ENCODE measurements around the gene PXMP2.
"Not testable (repeated sequence)": the region's sequence is repeated elsewhere in the genome, so short reads cannot be mapped to it uniquely, and the experiment has no call there.

PXMP2 gene

DNA sequence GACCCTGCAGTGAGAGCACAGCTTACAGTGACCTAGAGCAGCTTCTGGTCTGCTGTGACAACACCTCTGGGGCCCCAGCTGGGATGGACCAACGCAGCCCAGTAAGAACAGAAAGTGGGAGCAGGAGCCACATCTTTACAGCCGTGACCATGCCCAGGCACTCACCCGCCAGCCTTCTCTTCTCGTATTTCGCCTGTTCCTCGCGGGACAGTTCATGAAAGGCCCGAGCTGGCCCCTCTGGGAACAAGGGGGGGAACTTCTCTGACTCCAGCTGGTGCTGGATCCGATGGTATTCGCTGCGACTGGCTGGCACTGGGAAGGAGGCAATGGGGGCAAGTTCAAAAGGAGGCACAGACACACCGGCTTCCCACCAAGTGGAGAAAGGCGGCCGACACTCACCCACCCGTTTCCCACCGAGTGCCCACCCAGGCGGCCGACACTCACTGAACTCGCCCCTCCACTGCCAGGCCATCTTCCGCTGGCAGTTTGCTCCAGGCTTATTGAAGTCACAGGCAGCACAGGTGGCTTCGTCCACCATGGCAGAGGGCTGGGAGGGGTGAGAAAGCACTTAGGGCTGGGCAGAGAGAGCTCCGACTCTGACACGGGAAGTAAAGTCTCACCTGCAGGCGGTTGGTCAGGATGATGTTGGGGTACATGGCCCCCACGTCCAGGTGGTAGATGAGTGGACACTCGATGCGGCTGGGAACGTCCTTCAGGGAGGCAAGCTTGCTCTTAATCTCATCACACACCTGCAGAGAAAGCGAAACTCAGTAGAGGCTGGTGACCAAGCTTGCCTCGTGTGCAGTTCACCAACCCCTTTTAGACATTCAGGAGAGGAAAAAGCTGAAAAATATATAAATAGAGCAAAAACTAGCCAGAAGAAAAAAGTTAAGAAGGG lies 18.9 kb upstream of the PXMP2 start:
- Histone ChIP-seq H3K27me3 (ENCODE audit: low read depth) (no peaks in the 10 kb centered on the region), H3K36me3 (replicated peaks) (peaks cover 96% of the 10 kb centered on the region), H3K9me3 (no peaks in the 10 kb centered on the region), H3K4me1 (no peaks in the 10 kb centered on the region), H3K4me3 (no peak overlapping the region)
- no peak for DNase-seq (ENCODE audit: low spot score in 2 of 2)
- in situ Hi-C loops (cut with MboI; ENCODE audit: low sequenced_read_pairs) = no loop called here

DNA sequence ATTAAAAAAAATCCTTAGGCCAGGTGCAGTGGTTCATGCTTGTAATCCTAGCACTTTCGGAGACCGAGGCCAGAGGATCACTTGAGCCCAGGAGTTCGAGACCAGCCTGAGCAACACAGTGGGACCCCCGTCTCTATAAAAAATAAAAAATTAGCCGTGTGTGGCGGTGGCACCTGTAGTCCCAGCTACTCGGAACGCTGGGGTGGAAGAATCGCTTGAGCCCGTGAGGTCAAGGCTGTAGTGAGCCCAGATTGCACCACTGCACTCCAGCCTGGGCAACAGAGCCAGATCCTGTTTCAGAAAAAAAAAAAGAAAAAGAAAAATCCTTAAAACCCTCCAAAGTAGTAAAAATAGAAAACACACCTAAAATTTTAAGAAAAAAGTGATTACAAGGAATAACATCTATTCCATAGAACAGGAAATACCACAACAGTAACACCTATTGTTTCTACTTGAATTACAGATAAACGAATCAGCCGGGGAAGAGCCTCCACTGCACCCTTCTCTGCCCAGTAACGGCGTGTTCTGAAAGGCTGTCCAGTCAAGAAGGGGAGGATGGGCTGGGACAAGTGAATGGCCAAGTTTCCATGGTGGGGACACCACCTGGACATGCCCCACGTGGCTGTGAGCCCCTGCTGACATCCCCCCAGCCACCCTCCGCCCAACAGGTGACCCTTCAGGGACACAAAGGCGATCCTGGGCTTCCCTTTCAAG lies 18.1 kb upstream of the PXMP2 start:
- Histone ChIP-seq H3K27me3 (ENCODE audit: low read depth) (no peaks in the 10 kb centered on the region), H3K9me3 (no peaks in the 10 kb centered on the region), H3K36me3 (replicated peaks) (peaks cover 96% of the 10 kb centered on the region), H3K4me3 (no peak overlapping the region), H3K4me1 (no peaks in the 10 kb centered on the region)
- in situ Hi-C loops (cut with MboI; ENCODE audit: low sequenced_read_pairs) = no loop called here
- no peak for DNase-seq (ENCODE audit: low spot score in 2 of 2)

DNA sequence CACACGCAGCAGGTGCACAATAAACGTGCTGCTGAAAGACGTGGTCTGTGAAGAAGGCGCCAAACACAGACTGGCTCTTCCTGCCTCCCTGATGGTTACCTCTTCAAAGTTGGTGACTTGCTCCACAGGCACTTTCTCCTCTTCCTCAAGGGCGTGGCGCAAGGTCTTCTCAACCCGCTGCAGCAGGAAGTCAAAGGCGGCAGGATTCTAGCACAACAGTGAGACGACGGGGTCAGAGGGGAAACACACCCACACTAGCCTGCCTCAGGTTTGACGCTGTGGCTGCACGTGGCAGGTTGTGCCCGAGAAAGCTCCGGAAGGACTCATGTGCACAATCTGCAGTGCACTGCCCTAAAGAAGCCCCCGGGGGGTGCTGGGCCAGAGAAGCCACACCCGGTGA lies 15.3 kb upstream of the PXMP2 start:
- Histone ChIP-seq H3K4me3 (no peak overlapping the region), H3K36me3 (replicated peaks) (peaks cover 94% of the 10 kb centered on the region), H3K27me3 (ENCODE audit: low read depth) (no peaks in the 10 kb centered on the region), H3K9me3 (no peaks in the 10 kb centered on the region), H3K4me1 (no peaks in the 10 kb centered on the region)
- in situ Hi-C loops (cut with MboI; ENCODE audit: low sequenced_read_pairs) = no loop called here
- DNase-seq (ENCODE audit: low spot score in 2 of 2) = no peak

DNA sequence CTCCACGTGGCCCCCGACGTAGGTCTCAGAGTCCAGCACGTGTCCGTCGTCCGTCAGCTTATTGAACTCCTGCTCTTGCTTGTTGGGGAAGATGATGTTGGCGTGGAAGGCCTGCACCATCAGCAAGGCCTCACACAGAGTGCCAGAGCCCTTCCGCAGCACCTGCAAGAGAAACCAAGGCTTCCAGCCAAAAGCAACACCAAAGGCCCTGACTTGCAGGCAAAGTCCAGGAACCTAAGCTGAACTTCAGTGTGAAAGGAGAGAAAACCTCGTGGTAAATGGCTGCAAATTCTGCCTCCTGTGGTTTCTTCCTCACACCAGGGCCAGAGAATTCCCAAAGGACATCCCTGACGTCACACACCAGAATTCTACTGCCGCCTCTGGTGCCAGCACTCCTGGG lies 14.7 kb upstream of the PXMP2 start:
- no peaks in the 10 kb centered on the region for H3K9me3 ChIP-seq
- peaks cover 94% of the 10 kb centered on the region for H3K36me3 ChIP-seq (replicated peaks)
- no peak overlapping the region for H3K4me3 ChIP-seq
- H3K27me3 ChIP-seq (ENCODE audit: low read depth) = no peaks in the 10 kb centered on the region
- H3K4me1 ChIP-seq = no peaks in the 10 kb centered on the region
- in situ Hi-C loops (cut with MboI; ENCODE audit: low sequenced_read_pairs) = no loop called here
- no peak for DNase-seq (ENCODE audit: low spot score in 2 of 2)

DNA sequence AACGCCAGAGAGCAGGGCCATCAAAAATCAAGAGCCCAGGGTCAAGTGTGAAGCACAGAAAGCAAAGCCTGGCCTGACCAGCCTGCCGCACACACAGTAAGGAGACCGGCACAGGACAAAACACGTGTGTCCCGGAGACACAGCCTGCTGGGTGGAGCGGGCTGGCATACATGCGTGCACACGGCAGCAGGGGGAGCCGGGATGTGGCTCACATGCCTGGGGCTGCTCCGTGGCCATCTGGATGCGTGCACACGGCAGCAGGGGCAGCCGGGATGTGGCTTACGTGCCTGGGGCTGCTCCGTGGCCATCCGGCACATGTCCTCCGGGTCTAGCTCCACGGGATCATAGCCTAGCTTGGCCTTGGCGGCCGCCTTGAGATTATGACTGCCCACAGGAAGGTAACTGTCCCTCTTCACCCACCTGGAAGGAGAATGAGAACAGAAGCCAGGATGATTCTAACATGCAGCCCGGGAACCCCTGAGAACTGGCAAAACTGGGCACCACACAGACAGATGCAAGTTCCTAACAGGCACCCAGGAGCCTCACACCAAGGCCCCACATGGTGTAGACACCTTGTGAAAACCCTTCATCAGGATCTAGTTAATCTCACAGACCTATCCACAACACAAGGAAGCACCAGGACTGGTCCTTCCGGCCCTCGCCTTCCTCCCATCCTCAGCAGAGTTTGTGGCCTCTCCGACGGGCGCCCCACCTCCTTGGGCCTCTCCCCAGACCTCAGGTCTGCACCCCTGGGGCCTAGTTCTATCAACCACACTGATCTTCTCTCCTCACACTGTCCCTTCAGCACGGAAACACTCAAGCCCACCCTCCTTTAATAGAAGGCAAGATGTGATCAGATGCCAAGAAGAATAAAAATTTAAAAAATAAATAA lies 13.9 kb upstream of the PXMP2 start:
- DNase-seq (ENCODE audit: low spot score in 2 of 2) = no peak
- H3K36me3 ChIP-seq (replicated peaks) = peaks cover 94% of the 10 kb centered on the region
- in situ Hi-C loops (cut with MboI; ENCODE audit: low sequenced_read_pairs) = no loop called here
- no peak overlapping the region for H3K4me3 ChIP-seq
- H3K9me3 ChIP-seq = no peaks in the 10 kb centered on the region
- H3K4me1 ChIP-seq = no peaks in the 10 kb centered on the region
- no peaks in the 10 kb centered on the region for H3K27me3 ChIP-seq (ENCODE audit: low read depth)

DNA sequence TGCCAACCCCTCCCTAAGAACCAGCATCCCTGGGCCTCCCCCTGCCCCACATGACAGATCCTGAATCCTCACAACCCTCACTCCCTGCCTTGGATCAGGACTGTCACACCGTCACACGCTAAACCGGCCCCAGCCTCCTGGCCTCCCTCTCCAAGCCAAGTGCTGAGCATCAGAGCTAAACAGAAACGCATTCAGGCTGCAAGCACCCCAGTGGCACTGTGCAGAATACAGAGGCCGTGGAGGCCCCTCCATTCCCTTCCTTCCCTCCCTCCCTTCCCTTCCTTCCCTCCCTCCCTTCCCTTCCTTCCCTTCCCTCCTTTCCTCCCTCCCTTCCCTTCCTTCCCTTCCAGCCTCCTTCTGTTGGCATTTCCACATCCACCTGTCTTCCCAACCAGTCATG lies 12.8 kb upstream of the PXMP2 start:
- H3K27me3 ChIP-seq (ENCODE audit: low read depth) = no peaks in the 10 kb centered on the region
- in situ Hi-C loops (cut with MboI; ENCODE audit: low sequenced_read_pairs) = no loop called here
- H3K9me3 ChIP-seq = no peaks in the 10 kb centered on the region
- peaks cover 94% of the 10 kb centered on the region for H3K36me3 ChIP-seq (replicated peaks)
- no peaks in the 10 kb centered on the region for H3K4me1 ChIP-seq
- H3K4me3 ChIP-seq = no peak overlapping the region
- no peak for DNase-seq (ENCODE audit: low spot score in 2 of 2)

DNA sequence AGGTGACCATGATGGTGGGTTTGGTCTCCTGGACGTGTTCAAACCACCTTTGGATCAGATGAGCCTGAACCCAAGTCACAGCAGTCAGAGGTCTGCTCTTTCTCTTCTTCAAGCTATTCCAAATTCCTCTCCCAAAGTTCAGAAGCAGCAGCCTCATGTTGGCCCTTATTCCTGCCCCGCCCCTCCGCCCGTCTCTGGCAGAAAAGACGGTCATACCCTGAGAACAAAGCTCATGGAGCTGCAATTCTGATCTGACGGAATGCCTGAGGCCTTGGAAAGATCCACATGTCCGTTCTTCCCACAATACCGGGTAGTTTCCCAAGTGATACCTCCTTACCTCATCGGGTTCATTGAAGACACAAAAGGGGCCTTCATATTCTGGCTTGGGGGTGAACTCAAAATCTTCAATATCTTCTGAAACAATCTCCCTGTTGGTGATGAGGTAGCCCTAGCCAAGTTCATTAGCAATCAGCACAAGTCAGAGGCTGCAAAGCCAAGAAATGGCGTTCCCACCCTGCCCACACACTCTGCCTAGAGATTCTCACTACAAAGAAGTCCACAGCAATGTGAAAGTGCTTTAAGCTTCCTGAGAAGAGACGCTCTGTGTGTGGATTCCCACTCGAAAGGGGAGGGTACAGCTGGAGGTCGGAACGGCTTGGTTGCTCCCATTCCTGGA lies 11.5 kb upstream of the PXMP2 start:
- Histone ChIP-seq H3K4me1 (no peaks in the 10 kb centered on the region), H3K27me3 (ENCODE audit: low read depth) (no peaks in the 10 kb centered on the region), H3K36me3 (replicated peaks) (peaks cover 94% of the 10 kb centered on the region), H3K9me3 (no peaks in the 10 kb centered on the region), H3K4me3 (no peak overlapping the region)
- in situ Hi-C loops (cut with MboI; ENCODE audit: low sequenced_read_pairs) = no loop called here
- no peak for DNase-seq (ENCODE audit: low spot score in 2 of 2)

DNA sequence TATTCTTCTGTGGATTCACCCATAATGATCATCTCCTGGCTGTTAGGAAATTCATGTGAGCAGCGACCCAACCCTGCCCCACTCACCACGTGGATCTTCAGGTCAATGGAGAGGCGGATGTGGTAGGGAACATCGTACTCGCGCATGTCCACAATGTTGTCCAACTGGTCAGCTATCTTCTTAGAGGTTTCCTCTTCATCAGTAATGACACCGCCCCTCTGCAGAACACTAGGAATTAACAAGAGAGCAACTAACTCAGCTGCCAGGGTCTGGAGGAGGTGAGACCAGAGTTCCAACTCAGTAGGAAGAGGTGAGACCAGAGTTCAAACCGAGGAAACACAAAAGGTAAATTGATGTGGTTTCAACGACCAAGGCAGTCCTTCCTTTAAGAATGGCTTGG lies 9.9 kb upstream of the PXMP2 start:
- no peak for DNase-seq (ENCODE audit: low spot score in 2 of 2)
- Histone ChIP-seq H3K27me3 (ENCODE audit: low read depth) (no peaks in the 10 kb centered on the region), H3K4me3 (no peak overlapping the region), H3K36me3 (replicated peaks) (peaks cover 91% of the 10 kb centered on the region), H3K9me3 (no peaks in the 10 kb centered on the region), H3K4me1 (no peaks in the 10 kb centered on the region)
- in situ Hi-C loops (cut with MboI; ENCODE audit: low sequenced_read_pairs) = no loop called here

DNA sequence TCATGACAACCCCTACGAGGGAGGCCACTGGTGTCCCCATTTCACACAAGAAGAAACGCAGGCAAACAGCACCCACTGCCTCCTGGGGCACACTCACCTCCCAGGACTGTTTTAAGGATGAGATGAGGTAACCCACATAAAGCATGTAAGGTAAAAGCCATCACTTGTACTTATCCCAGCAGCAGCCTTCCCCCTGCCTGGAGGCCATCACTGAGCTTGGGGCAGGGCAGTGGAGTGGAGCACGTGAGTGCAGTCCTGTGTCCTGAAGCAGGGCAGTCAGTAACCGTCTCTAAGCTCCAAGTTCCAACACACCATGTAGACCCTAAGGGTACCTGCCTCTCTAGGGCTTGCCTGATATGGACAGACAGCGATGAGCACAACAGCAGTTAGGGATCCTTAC lies 2.0 kb upstream of the PXMP2 start:
- Histone ChIP-seq H3K27me3 (ENCODE audit: low read depth) (no peaks in the 10 kb centered on the region), H3K4me1 (peaks cover 10% of the 10 kb centered on the region), H3K4me3 (peak overlapping the region; percentile 72), H3K9me3 (no peaks in the 10 kb centered on the region), H3K36me3 (replicated peaks) (peaks cover 42% of the 10 kb centered on the region)
- in situ Hi-C loops (cut with MboI; ENCODE audit: low sequenced_read_pairs) = no loop called here
- peak in 1 of 2 experiments; percentile 24 for DNase-seq (ENCODE audit: low spot score in 2 of 2)

DNA sequence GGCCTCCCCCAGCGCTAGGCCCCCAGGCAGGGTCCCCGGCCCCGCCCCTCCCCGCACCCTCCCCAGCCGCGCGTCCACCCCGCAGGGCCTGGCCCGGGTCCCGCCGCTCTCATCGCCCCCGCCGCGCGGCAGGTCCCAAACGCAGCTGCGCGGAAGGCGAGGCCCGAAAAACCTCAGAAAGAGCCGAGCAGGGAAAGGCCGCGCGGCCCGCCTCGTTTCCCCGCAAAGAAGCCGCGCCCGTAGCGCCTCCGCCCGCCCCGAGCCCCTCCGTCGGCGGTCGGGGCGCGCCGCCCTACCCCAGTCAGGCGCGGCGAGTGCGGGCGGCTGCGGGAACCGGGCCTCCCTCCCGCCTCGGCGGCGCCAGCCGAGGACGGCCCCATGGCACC lies 569 bp upstream of the PXMP2 start:
- peaks cover 10% of the 10 kb centered on the region for H3K4me1 ChIP-seq
- H3K4me3 ChIP-seq = peak overlapping the region; percentile 72
- H3K9me3 ChIP-seq = no peaks in the 10 kb centered on the region
- peak in 1 of 2 experiments; percentile 52 for DNase-seq (ENCODE audit: low spot score in 2 of 2)
- in situ Hi-C loops (cut with MboI; ENCODE audit: low sequenced_read_pairs) = no loop called here
- H3K27me3 ChIP-seq (ENCODE audit: low read depth) = no peaks in the 10 kb centered on the region
- peaks cover 44% of the 10 kb centered on the region for H3K36me3 ChIP-seq (replicated peaks)

DNA sequence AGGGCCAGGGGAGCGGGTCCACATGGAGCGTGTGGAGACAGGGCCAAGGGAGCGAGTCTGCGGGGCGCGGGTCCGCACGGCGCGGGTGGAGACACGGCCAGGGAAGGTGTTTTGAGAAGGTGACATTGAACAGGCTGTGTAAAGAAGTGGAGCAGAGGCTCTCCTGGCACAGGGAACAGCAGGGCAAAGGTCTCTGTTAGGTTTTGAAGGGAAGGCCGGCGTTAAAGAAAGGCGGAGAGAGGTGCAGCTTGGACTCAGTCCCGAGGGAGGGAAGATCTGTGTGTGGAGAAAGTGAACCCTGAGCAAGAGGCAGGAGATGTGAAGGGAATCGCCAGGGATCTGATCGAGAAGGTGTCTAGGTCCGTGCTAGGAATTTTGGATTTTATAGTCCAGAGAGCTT lies 1.8 kb downstream of the PXMP2 start:
- no peaks in the 10 kb centered on the region for H3K27me3 ChIP-seq (ENCODE audit: low read depth)
- H3K4me1 ChIP-seq = peaks cover 10% of the 10 kb centered on the region
- peak in 1 of 2 experiments; percentile 20 for DNase-seq (ENCODE audit: low spot score in 2 of 2)
- in situ Hi-C loops (cut with MboI; ENCODE audit: low sequenced_read_pairs) = no loop called here
- no peaks in the 10 kb centered on the region for H3K9me3 ChIP-seq
- peak overlapping the region; percentile 14 for H3K4me3 ChIP-seq
- H3K36me3 ChIP-seq (replicated peaks) = peaks cover 36% of the 10 kb centered on the region

DNA sequence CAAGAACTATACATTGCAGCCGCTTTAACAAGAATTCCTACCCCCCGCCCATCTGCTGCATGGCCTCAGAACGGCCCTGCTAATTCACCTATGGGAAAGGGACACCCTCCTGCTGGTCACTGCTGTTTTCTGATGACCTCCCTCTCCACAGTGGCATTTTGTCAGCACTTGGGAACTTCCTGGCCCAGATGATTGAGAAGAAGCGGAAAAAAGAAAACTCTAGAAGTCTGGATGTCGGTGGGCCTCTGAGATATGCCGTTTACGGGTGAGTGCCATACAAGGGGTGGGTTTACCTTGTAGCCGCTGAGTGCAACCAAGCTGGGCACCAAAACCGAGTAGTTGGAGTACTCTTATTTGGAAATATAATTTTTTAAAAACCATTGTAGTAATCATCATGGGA lies 2.7 kb downstream of the PXMP2 start:
- no peak overlapping the region for H3K4me3 ChIP-seq
- H3K36me3 ChIP-seq (replicated peaks) = peaks cover 36% of the 10 kb centered on the region
- in situ Hi-C loops (cut with MboI; ENCODE audit: low sequenced_read_pairs) = no loop called here
- DNase-seq (ENCODE audit: low spot score in 2 of 2) = no peak
- peaks cover 10% of the 10 kb centered on the region for H3K4me1 ChIP-seq
- no peaks in the 10 kb centered on the region for H3K27me3 ChIP-seq (ENCODE audit: low read depth)
- no peaks in the 10 kb centered on the region for H3K9me3 ChIP-seq

DNA sequence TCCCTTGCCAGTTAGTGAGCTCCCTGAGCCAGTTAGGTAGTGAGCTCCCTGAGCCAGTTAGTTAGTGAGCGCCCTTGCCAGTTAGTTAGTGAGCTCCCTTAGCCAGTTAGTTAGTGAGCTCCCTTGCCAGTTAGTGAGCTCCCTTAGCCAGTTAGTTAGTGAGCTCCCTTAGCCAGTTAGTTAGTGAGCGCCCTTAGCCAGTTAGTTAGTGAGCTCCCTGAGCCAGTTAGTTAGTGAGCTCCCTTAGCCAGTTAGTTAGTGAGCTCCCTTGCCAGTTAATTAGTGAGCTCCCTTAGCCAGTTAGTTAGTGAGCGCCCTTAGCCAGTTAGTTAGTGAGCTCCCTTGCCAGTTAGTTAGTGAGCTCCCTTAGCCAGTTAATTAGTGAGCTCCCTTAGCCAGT lies 4.6 kb downstream of the PXMP2 start:
- H3K4me3 ChIP-seq; DNase-seq (ENCODE audit: low spot score in 2 of 2); in situ Hi-C loops (cut with MboI; ENCODE audit: low sequenced_read_pairs); H3K9me3 ChIP-seq; H3K4me1 ChIP-seq; H3K27me3 ChIP-seq (ENCODE audit: low read depth): not testable (repeated sequence)
- peaks cover 41% of the 10 kb centered on the region for H3K36me3 ChIP-seq (replicated peaks)
